HuH-7 (cell line): ENCODE data around the gene AUTS2.

ENCODE experiments used
- DNase-seq: peaks from one replicate; pipeline ENCODE4 v3.0.0; 2011; ENCODE audit warnings: low spot score

AUTS2 gene

GRCh38 chr7:69723663-69724062 is 125.4 kb downstream of the AUTS2 start:
- no peak for DNase-seq

GRCh38 chr7:69728304-69728703 is 130.0 kb downstream of the AUTS2 start:
- no peak for DNase-seq

DNA sequence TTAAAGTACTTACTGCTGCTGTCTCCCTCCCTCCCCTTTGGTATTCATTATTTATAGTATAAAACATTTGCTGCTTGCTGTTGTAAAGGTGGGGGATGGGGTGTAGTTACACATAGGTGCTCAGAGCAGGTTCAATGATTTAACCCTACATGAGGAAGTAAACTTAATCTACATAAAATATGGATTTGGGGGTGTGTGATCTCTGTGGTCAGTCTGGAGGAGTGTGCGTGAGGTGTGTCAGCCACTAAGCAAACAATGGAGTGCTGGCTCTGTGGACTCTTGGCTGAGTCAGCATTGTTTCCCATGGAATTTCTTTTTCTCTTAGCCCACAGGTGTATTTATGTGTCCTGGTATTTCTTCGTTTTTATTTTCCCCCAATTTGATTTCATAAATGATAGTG is 133.9 kb downstream of the AUTS2 start:
- DNase-seq: no peak

DNA sequence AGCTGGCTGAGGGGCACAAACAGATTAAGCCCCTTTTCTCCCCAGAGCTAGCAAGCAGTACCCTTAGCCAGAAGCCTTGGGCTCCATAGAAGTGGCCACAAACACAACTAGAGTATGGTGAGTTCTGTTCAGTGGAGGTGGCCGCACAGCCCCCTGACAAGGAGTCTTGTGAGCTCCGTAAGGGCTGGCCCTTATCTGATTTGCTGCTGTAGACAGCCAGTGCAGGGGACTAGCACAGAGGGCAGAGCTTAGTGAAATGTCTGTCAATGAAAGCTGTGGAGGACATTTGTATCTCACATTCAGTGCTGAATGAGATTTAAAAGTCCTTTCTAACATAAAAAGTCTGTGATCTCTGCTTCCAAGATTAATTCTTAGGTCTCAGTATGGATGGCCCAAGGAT is 137.3 kb downstream of the AUTS2 start:
- no peak for DNase-seq

GRCh38 chr7:69736126-69736810 is 138.0 kb downstream of the AUTS2 start:
- DNase-seq: no peak

DNA sequence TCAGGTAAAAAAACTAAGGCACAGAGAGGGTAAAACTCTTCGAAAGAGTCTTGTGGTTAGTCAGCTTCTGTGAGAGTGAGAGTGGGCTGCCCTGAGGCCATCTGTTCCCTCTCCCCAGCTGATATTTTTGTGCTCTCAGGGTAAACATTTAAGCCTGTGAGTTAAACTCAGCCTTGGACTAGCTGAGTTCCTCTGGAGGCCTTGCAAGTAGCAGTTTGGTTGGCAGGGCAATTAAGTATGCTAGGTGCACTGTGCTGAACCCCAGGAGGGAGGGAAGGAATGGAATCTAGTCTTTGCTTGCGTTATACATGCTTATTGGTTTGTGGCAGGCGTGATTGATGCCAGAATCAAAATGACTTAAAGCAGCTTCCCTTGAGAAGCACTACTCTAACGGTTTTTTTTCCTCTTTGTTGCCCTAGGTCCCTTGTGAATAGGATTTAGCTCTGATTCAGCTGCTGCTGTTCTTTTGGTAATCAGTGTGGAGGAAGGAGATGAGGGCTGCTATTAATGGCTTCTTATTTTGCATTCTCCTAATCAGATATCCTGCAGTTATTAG is 140.2 kb downstream of the AUTS2 start:
- no peak for DNase-seq

DNA sequence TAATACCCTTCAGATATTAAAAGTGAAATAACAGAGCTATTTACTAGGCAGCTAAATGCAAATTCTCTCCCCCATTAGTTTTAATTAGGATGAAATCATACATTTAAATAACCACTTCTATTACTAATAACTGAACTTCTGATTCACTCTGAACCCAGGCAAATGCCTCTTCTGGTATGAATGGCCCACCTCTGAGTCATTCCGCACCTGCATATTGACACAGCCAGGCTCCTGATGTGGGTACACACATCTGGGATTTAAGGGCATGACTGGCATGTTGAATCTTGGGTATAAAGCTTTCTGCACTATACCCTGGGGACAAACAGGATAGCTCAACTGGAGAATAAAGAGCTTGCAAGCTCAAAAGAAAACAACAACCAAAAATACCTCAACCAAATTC is 140.9 kb downstream of the AUTS2 start:
- DNase-seq: no peak

DNA sequence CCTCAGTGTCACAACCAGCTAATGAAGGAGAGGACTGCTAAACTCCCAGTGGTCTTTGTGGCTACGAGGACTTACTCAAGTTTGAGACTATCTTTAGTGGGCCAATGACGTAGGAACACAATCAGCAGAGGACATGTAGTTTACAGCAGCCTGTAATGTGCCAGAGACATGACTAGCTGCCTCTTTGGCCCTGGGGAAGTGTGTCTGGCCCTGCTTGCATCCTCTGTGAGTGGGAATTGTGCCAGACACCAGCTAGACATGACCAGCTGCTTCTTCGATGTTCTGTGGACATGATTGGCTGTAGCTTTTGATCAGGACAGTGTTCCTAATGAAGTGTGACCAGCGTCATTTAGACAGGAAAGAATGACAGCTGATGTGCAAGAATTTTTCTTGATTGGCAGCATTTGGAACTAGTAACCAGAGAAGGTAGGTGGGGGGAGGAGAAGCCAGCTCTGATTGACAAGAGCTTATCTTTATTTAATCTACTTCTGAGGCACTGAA is 141.7 kb downstream of the AUTS2 start:
- DNase-seq: no peak

DNA sequence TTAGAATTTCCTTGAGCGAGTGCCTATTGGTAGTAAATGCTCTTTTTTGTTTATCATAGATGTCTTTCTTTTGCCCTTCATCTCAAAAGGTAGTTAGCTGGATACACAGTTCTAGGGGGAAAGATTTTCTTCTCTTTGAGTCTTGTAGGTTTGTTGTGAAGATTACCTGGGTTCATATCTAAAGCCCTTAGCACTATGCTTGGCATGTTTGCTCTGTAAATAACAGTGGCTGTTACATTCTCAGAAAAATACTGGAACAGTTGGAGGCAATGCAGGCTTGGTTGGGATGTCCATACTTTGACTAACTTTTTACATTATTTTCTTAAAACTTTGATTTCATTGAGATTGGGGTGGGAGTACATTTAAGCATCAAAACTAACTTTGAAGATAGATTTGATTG is 144.0 kb downstream of the AUTS2 start:
- DNase-seq: no peak

- DNase-seq: no peak
Observed at GRCh38 chr7:69743436-69743835, 145.2 kb downstream of the AUTS2 start.

DNA sequence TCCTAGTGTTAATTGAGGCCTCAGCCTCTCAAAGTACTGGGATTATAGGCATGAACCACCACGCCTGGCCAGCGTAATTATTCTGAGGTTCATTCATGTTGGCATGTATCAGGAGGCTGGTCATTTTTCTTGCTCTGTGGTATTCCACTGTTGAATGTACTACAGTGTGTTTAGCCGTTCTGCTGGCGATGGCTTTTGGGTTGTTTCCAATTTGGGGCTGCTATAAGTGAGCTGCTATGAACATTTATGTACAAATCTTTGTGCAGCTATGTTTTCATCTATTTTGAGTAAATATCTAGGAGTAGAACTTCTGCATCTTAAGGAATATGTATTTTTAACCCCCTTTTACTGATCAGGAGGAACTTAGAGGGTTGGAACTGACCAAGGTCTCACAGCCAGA is 145.8 kb downstream of the AUTS2 start:
- DNase-seq: no peak

GRCh38 chr7:69746383-69746782 is 148.1 kb downstream of the AUTS2 start:
- DNase-seq: no peak

- no peak for DNase-seq
Observed at GRCh38 chr7:69747144-69747543, 148.9 kb downstream of the AUTS2 start.

GRCh38 chr7:69748530-69748929 is 150.3 kb downstream of the AUTS2 start:
- DNase-seq: no peak

GRCh38 chr7:69749372-69749979 is 151.2 kb downstream of the AUTS2 start:
- DNase-seq: no peak

DNA sequence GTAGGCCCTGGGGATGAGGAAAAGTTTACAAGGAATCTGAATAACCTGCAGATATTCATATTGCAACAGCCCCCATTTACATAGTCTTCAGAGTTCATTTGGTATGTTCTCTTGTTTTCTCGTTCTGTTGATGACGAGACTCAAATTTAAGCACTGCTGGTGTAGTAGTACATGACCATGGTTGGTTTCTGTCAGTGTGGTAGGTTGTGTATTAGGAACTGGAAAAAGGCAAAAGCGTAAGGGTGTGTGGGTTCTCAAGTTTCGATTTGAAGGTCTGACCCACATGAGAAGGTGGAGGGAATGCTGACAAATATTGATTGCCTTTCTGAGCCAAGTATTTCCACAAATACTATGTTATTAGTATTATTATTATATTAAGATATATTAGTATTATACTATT is 151.7 kb downstream of the AUTS2 start:
- no peak for DNase-seq

GRCh38 chr7:69751026-69751425 is 152.8 kb downstream of the AUTS2 start:
- no peak for DNase-seq

DNA sequence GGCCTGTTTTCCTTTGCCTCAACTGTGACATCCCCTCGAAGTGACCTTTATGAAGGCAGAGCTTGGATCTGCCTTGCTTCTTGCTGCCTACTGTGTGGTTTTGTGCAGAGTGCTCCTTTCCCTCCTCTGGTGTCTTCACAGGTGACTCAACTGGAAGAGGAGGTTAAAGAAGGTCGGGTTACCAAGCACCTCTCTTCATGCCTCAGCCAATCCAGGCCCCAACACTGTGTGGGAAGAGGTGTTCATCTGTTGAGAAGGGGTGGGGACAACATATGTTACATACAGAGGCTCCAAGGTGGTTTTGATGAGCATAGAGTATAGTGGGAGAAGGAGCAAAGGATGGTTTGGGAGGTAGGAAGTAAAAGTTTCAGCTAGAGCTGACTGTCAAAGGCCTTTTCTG is 155.7 kb downstream of the AUTS2 start:
- DNase-seq: no peak

GRCh38 chr7:69754476-69754875 is 156.2 kb downstream of the AUTS2 start:
- DNase-seq: no peak

DNA sequence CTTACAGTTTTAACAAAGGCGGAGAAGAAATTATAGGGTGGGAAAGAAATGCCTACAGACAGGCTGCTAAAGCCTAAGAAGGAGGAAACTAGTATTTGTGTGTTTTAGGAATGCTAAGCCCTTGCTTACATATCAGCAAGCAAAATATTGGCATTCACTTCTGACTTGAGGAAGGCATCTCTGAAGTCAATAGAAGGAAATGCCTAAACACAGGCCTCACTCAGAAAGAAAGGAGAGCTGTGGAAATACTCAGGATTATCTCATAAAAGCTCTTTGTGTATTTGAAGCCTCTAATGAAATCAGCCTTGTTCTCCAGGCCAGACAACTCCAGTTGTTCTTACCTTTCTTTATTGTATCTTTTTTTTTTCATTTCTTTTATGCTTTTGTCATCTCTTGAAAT is 158.0 kb downstream of the AUTS2 start:
- no peak for DNase-seq

GRCh38 chr7:69757528-69757927 is 159.3 kb downstream of the AUTS2 start:
- no peak for DNase-seq

- no peak for DNase-seq
Observed at GRCh38 chr7:69757981-69758430, 159.7 kb downstream of the AUTS2 start.

- DNase-seq: no peak
Observed at GRCh38 chr7:69759373-69759772, 161.1 kb downstream of the AUTS2 start.
